ENCODE results near the gene KCNC2.
"Not testable (repeated sequence)": the region's sequence is repeated elsewhere in the genome, so short reads cannot be mapped to it uniquely, and the experiment has no call there.

KCNC2 gene

DNA sequence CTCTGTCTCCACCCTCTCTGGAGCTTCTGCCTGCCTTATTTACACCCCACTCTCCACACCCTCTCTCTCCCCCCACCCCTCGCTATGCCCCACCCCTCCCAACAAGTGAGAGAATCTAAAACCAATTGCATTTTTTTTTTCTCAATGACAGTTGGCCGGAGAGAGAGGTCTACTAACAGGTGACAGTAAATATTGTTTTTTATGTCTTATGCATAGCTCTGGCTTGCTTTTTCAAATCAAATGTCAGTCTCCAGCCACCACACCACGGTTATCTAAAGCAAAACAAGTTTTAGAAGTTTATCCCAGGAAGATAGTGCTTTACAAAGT, at the start of gene KCNC2:
KCNC2 (minus strand) TSS at position 28 of the 327 bp plus-strand sequence.
- no peak for DNase-seq

DNA sequence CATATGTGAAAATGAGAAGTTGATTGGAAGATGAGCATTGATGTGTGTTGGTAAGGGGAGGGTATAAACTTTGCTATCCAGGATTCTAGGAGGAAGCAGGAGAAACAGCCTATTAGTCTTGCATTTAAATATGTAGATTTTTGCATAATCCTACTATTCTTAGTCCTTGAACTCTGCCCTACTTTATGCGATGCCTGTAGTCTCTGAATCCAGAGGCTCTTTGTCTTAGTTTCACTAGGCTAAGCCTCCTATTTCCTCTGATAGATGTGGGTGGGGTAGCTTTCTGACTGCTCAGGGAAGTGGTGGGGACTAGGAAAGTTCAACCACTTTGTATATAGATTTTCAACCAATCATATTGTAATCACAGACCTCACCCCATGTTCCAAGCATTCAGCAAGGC, 49.5 kb upstream of the KCNC2 start:
- DNase-seq = no peak

DNA sequence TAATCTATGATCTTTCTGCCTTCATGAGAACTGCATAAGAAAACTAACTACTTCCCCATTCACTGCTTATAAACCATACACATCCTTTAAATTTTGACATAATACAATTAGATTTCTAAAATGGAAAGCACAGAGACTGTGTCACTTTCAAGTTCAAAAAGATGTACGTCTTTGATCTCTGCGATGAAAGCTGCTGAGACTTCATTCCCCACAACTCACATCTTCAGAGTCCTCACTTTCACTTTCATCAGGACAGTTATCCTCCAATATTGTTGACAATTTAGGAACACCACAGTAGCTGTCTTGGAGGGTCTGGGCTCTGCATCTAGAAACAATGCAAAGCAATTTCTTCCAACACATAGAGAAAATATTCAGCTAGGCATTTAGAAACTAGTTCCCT, 47.9 kb upstream of the KCNC2 start:
- DNase-seq = peak; percentile 9

DNA sequence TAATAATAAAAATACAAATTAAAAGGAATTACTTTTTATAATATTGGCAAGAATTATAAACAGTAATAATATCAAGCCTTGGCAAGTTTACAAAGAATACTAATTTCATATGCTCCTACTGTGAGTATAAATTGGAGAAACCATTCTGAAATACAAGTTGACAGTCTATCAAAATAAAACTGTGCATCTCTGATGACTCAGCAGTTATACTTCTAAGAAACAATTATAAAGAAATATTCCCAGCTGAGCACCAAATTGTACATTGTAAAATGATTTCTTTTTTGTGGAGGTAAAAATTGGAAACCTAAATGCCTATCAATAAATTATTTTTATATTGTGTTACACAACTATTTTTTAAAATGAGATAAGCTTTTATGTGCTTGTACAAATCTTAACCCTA, 35.5 kb upstream of the KCNC2 start:
- DNase-seq = no peak

DNA sequence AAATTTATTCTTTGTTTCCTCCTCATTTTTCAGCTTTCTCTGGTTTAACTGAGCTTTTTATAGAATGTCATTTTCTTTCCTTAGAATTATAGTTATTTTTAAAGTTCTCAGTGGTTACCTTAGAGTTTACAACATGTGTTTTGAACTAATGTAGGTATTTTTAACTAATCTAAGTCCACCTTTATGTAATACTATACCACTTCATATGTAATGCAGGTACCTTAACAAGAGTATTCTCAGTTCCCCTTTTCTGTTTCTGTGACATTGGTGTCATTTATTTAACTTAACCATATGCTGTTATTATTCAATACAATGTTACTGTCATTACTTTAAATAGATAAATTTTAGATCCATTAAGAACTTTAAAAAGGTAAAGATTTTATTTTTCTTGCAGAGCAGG, 30.3 kb upstream of the KCNC2 start:
- no peak for DNase-seq

DNA sequence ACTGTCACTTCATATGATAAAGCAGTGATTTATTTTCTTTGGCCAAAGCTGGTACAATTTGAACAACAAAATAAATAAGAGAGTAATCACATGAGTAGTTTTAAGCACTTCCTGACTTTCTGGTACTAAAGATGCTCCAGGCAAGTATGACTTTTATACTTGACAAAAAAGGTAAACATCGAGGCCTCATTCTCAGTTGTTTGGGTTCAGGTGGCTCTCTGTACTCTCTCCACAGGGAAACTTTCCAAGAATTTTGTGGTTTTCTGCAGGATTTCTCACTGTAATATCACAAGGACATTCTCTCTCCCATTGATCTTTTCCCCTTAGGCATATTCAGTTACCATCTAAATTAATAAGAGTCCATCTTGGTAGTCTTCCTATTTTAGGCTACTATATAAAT, 26.6 kb upstream of the KCNC2 start:
- no peak for DNase-seq

DNA sequence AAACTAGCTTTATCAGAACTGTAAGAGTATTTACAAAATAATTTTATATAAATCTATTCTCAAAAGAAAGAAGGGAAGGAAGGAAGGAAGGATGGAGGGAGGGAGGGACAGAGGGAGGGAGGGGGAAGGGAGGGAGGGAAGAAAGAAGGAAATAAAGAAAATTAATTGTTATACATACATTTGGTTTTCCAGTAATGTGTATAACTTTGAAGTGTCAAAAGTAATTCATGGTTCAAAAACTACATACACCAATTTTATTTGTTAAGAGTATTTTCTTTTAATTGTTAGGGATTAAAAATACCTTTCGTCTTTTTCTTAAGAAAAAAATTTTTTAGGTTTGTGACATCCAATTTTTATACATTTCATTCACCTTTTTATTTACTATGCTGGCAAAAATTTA, 17.5 kb upstream of the KCNC2 start:
- no peak for DNase-seq

DNA sequence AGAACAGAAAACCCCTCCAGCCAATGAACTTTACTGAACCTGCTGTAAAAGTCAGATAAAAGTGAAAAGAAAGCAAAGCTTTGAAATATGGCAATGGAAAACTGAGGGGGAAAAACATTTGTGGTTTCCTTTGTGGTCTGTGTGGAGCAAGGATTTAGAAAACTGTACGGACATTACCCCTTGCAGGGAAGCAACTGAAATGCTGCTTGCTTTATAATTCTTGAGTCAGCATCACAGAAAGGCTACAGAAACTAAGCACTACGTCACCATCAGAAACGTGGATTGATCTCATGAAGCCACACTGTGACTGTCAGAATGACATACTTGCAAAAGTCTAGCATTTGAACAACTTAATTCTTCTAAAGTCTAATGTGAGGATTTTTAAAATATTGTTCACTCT, 2.4 kb upstream of the KCNC2 start:
- no peak for DNase-seq

DNA sequence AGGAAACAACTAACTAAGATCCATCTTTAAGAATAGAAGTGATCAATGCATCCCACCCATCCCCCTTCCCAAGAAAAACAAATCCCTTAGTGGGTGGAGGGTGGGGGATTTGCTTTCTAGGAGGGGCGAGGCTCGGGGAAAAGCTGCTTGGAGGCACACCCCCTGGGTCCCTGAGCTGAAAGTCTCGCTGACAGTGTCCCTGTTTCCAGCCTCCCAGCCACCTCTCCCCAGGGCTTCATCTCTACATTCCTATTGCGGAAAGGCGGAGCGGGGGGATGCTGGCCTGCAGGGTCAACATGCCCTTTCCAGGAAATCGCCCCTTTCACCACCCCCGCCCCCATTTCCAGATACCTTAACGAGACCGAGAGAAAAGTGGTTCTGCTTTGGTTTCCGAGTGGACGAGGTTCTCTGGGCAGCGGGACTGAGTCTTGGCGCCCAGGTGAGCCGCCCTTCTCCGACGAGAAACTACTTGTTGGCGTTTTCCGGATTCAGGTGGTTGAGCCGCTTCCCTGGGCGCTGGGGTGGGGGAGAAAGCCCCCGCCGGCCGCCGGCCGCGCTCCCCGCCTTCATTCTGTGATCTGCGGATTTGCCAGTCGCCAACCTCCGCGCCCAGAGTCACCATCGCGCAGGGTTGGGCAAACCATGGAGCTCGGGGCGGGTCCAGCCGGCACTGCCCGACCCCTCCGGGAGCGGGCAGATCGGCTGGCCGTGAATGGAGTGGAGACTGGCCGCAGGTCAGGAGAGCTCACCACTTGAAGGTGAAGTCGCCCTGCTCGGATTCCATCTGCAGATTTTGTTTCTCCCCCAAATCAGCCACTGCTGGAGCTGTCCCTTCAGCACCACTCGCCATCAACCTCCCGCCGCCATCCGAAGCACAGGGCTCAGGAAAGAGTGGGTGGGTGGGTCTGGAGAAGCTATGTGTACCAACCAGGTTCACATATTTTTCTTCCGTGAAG, 505 bp downstream of the KCNC2 start:
- no peak for DNase-seq

DNA sequence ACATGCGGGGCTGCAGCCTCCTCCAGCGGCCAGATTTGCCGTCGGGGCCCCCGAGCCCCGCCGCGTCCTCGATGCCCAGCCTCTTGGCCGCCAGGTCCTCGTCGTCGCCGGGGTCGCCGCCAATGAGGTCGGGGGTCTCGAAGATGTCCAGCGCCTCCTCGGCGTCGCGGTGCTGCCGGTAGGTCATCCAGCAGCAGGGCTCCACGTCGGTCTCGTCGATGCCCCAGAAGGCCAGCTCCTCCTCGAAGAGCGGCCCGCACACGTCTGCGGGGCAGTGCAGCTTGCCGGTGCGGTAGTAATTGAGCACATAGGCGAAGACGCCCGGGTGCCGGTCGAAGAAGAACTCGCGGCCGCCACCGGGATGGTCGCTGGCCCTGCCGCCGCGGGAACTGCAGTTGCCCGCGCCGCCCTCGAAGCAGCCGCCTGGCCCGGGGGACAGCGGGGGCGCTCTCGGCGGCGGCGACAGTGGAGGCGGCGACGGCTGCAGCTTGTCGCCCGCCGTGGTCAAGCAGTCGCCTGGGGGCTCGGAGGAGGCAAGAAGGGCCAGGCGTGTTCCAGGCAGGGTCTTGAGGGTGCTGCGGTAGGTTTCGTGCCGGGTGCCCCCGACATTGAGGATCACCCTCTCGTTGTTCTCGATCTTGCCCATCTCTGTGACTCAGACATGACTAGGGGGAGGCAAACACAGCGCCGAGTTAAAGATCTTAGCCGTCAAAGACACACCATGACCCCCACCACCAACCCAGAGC, 2.1 kb downstream of the KCNC2 start:
- DNase-seq = no peak

DNA sequence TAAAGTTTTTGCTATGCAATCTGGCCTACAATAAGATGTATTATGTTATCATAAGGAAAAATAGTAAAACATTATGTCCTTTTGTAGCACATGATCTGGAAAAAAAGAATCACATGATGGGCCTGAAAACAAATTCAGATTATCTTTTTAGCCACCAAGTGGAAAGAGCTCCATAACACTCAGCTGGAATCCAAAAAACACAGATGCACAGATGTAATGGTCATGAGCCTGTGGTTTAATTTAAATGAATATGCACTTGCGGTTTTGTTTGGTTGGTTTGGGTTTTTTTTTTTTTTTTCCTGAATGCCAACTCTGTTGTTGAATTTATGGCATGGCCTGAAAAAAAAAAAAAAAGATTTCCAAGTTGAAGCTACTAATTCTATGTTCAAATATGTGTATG, 4.1 kb downstream of the KCNC2 start:
- no peak for DNase-seq

DNA sequence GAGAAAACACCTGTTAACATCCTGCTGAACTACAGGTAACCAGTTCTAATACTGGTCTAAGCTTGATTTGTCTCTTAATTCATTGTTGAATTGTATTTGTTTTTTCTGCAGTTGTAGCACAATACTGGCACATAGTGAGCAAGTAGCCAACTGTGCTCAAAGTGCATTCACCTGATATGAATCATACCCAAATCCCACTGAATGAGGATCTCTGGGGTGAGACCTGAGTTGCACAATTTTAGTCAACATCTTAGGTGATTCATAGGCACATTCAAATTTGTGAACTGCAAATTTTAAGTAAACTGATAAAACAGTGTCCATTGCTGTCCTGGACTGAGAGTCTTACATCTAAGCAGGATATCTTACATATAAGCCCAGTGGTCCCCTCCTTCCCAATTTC, 12.8 kb downstream of the KCNC2 start:
- DNase-seq = no peak

DNA sequence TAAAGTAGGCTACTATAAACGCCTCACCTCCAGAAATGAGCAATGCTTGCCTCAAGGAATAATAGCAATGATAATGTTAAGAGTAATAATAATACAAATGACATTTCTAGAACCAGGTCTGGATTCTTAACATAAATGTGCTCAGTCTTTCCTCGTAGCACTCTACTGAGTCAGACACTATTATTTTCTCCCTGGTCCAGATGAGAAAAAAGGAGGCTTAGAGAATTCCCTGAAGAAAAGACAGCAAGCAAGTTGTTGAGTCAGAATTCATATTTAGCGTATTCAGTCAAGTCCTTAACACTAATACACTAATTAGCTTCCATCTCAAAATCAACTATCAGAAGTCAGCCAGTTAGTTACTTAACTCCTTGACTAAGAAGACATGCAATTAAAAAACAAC, 13.2 kb downstream of the KCNC2 start:
- DNase-seq = no peak

DNA sequence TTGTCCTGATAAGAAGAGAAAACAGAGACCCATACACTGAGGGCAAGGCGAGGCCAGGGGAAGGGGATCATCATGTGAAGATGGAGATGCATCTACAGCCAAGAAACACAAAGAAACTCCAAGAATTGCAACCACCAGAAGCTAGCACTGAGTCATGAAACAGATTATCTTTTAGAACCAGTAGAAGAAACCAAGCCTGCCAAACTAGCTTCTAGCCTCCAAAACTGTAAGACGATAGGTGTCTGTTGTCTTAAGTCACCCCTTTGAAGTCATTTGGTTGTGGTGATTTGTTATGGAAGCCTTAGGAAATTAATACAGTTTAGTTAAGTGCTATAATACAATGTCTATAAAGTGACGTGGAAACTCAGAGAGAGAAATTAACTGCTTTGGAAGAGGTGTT, 15.4 kb downstream of the KCNC2 start:
- DNase-seq = no peak

DNA sequence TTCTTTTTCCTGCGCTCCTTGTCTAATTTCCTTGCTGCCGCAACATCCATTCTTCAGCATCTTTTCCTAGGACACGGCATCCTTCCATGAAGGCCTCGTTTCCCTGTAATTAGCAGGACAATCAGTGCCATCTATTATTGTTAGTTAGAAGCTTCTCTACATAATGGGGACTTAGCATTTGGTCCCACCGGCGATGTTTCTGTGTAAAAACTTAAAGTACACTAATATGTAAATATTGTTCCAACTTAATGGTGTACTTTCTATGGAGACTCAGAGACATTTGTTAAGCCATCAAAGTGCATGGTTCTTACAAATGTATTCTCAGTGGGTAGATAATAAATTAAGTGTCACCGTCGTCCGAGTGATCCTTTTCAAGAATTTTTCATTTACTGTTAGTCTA, 17.4 kb downstream of the KCNC2 start:
- DNase-seq = no peak

DNA sequence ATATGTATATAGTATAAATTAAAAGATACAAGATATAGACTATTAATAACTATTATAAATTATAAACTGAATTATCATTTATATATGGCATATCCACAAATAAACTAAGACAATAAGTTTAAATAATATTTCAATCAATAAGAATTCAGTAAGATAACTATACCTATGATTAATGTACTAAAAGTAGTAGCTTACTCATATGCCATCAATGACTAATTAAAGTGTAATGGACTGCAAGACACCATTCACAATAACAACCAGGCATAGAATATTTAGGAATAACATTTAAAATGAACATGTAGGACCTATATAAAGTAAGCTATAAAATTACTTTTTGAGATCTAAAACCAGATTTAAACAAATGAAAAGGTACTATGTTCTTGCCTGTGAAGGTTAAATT, 18.8 kb downstream of the KCNC2 start:
- DNase-seq = no peak

DNA sequence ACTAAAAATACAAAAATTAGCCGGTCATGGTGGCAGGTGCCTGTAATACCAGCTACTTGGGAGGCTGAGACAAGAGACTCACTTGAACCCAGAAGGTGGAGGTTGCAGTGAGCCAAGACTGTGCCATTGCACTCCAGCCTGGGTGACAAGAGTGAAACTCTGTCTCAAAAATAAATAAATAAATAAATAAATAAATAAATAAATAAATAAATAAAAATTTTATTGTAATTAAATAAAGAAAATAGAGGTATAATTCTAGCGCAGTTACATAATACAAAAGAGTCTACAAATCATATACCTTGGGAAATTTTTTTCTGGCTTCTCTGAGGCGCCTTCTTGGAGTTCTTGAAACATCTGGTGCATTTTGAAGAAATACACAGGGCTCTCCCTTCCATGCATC, 23.8 kb downstream of the KCNC2 start:
- DNase-seq = not testable (repeated sequence)

DNA sequence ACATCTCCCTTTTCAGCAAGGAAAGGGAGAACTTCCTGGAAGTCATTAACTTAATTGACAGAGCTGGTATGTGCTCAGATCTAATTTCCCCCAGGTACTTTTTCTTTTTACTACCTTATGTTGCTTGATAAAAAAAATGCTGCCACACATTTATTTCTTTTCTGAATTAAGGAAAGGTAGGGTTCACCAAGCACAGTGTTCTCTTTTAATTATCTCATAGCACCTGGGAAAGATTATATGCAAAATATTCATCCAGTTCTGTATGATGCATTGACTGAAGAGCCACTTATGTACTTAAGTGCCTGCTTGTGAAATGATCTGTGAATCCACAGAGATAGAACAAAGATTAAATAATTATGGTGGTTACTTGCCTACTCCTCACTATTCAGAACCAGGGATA, 25.1 kb downstream of the KCNC2 start:
- DNase-seq = no peak

DNA sequence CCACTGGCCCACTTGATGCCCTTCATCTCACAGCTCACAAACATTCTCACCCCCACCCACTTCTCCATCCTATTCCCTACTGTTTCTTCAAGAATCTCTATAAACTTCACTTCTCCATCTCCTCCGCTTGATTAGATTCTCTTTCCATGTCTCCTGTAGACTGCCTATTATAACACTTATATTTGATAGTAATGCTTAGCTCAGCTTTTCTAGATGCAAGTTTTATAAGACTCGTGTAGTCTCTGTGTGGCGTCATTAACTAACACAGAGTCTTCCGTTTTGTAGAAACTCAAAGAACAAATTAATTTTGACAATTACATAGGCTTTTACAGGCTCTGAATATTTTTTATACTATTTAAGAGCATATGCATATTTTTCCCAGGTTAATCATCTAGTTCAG, 25.7 kb downstream of the KCNC2 start:
- no peak for DNase-seq

DNA sequence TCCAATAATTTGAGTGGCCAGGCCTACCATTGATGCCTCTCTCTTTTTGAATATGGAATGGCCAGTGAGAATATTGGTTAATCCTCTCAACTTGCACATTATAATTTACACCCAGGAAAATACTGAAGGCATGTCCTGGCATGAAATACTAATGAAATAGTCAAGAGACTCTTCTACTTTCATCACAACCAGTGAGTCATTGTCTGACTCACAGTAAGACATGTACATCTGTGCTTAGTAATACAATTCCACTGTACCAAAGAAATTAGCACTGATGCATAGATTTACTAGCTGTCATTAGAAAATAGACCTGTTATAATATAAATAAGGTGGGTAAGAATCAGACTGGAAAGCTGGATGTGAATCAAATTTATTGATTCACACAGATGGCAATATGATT, 31.6 kb downstream of the KCNC2 start:
- no peak for DNase-seq

DNA sequence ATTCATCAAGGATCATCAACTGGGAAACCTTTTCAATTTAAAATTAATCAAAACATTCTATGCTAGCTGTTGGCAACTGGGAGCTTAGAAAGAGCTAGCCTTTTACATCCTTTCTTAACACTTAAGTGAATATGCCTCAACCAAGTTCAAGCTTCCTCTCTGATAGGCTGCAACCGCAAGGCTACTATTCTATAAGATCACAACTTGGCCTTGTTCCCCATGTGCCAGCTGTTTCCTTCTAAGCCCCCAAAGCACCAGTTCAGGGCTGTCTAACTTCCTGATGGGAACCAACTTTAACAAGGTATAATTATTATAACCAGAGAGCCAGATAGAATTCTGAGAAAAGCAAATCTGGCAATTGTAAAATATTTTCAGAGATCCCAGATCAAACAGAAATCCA, 37.0 kb downstream of the KCNC2 start:
- no peak for DNase-seq

DNA sequence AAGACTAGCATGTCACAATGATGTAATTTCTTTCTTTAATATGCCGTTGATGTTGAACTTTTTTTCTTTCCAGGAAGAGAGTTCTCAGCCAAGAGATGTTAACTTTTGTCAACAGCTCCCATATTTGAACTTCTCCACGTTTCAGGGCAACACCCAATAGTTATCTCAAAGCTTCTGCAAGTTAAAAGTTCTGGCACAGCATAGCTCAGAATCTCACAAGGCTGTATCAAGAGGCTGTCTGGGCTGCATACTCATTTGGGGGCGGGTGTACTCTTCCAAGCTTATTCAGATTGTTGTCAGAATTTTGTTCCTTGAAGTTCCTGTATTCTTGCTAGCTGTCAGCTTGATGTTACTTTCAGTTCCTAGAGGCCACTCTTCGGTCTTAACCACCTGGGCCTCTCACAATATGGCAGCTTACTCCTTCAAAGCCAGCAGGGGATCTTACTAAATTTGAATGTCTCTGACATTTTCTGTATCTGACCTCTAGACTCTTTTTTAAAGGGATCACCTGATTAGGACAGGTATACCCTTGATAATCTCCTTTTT, 38.9 kb downstream of the KCNC2 start:
- no peak for DNase-seq

DNA sequence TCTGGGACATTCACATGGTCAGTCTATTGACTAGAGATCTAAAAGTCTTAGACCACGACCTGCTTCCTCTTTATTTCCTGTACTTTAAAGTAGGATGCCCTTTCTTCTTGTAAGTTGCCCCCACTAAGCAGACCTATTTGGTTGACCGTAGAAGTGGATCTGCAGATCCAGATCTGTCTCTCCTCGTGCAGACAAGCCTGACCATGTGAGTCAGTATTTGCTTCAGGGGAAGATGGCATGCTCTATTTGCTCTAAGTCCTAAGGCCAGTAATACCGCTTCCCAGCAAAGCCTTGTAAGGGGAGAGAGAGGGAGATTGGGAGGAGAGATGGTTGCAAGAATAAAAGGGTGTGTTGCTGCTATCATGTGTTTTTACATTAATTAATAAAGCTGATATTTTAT, 46.8 kb downstream of the KCNC2 start:
- DNase-seq = no peak

DNA sequence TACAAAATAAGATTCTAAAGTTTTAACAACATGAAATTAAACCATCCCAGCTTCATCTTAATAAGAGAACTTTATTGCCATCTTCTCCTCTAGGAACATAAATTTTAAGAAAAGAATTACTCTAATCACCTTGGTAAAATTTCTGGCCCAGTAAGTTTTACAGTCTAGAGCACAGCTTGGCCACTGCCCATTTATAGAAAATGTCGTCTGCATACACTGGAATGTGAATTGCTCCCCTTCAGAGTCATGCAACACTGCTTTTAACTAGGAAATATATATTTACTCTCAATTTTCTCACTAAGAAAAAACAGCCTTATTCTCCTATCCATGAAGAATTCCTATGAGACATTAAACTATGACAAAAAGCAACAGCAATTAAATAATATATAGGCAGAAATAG, 48.2 kb downstream of the KCNC2 start:
- DNase-seq = no peak
